ENCODE data around the gene RELN. TPM values are rescaled to one million over a fixed set of nuclear protein-coding genes. Genes with fewer than 3 reads are reported as not detected.

Gene RELN
- total and polyA plus RNA-seq, 2 of the 13 experiments (the other 11 are each of a cell fraction or from before 2014, with no cell fraction given): 315 to 332 TPM

- TF ChIP-seq TRAFD1 (CRISPR knock-in tag; IDR thresholded peaks at IDR 0.05; ENCODE audit: borderline replicate concordance) (no peak), NFYC (CRISPR knock-in tag; IDR thresholded peaks at IDR 0.05) (no peak), NFYB (CRISPR knock-in tag; IDR thresholded peaks at IDR 0.05) (no peak), CCAR2 (optimal IDR thresholded peaks at IDR 0.05; ENCODE audit: low read depth, low read length) (no peak), MTA1 (CRISPR knock-in tag; IDR thresholded peaks at IDR 0.05; ENCODE audit: borderline replicate concordance) (no peak), NPAS2 (CRISPR knock-in tag; IDR thresholded peaks at IDR 0.05; ENCODE audit: borderline replicate concordance) (no peak), AHDC1 (CRISPR knock-in tag; IDR thresholded peaks at IDR 0.05; ENCODE audit: borderline replicate concordance) (no peak), GMEB1 (CRISPR knock-in tag; IDR thresholded peaks at IDR 0.05; ENCODE audit: borderline replicate concordance) (no peak; the same call in 1 of the 2 replicates), MYPOP (CRISPR knock-in tag; IDR thresholded peaks at IDR 0.05) (peak; percentile 55), FOXO4 (CRISPR knock-in tag; conservative IDR thresholded peaks at IDR 0.05) (0 out of 2 replicates have a peak, but pooled peaks have one; percentile 79), NFE2L1 (CRISPR knock-in tag; IDR thresholded peaks at IDR 0.05; ENCODE audit: borderline replicate concordance) (no peak), KDM5A (IDR thresholded peaks at IDR 0.05; ENCODE audit: borderline replicate concordance, low read length) (0 out of 2 replicates have a peak, but pooled peaks have one; percentile 15)
Observed at GRCh38 chr7:103989785-103990767, 618 bp upstream of the RELN start (continued).
